ENCODE results near the gene DVL2.

Gene DVL2

GRCh38 chr17:7237266-7237760 lies 3.0 kb upstream of the DVL2 start:
- Histone ChIP-seq H3K27me3 (ENCODE audit: control insufficient read depth, insufficient read depth, low read length) (no peaks in the 10 kb centered on the region), H3K4me3 (ENCODE audit: low read length) (peak overlapping the region; percentile 95; the same call in 1 of the 2 replicates), H3K9me3 (ENCODE audit: control insufficient read depth, insufficient read depth, low read length) (no peaks in the 10 kb centered on the region), H3K4me1 (ENCODE audit: control insufficient read depth, insufficient read depth, low read length) (peaks cover 2% of the 10 kb centered on the region; the same call in 1 of the 2 replicates), H3K27ac (ENCODE audit: low read length) (no peak overlapping the region), H3K36me3 (ENCODE audit: control insufficient read depth, insufficient read depth, low read length) (peaks cover 16% of the 10 kb centered on the region)
- DNase-seq (ENCODE audit: low read depth, low spot score) = no peak
- no CpG with 5 or more reads among the region's 6 CpGs for WGBS (ENCODE audit: insufficient coverage, insufficient read length)

GRCh38 chr17:7236808-7237207 lies 2.5 kb upstream of the DVL2 start:
- no peak overlapping the region for H3K27ac ChIP-seq (ENCODE audit: low read length)
- no peaks in the 10 kb centered on the region for H3K9me3 ChIP-seq (ENCODE audit: control insufficient read depth, insufficient read depth, low read length)
- 100% methylated on average over 1 of the region's 6 CpGs for WGBS (ENCODE audit: insufficient coverage, insufficient read length)
- no peak for DNase-seq (ENCODE audit: low read depth, low spot score)
- peaks cover 2% of the 10 kb centered on the region; the same call in 1 of the 2 replicates for H3K4me1 ChIP-seq (ENCODE audit: control insufficient read depth, insufficient read depth, low read length)
- peaks cover 16% of the 10 kb centered on the region for H3K36me3 ChIP-seq (ENCODE audit: control insufficient read depth, insufficient read depth, low read length)
- no peaks in the 10 kb centered on the region for H3K27me3 ChIP-seq (ENCODE audit: control insufficient read depth, insufficient read depth, low read length)
- H3K4me3 ChIP-seq (ENCODE audit: low read length) = no peak overlapping the region

GRCh38 chr17:7235693-7236665 lies 1.7 kb upstream of the DVL2 start:
- Histone ChIP-seq H3K4me1 (ENCODE audit: control insufficient read depth, insufficient read depth, low read length) (0 out of 2 replicates have a peak, but pooled peaks cover 2% of the 10 kb centered on the region), H3K9me3 (ENCODE audit: control insufficient read depth, insufficient read depth, low read length) (no peaks in the 10 kb centered on the region), H3K4me3 (ENCODE audit: low read length) (no peak overlapping the region), H3K36me3 (ENCODE audit: control insufficient read depth, insufficient read depth, low read length) (peaks cover 16% of the 10 kb centered on the region), H3K27ac (ENCODE audit: low read length) (no peak overlapping the region), H3K27me3 (ENCODE audit: control insufficient read depth, insufficient read depth, low read length) (no peaks in the 10 kb centered on the region)
- no peak for DNase-seq (ENCODE audit: low read depth, low spot score)
- no CpG with 5 or more reads among the region's 22 CpGs for WGBS (ENCODE audit: insufficient coverage, insufficient read length)

- Histone ChIP-seq H3K27ac (ENCODE audit: low read length) (no peak overlapping the region), H3K4me1 (ENCODE audit: control insufficient read depth, insufficient read depth, low read length) (0 out of 2 replicates have a peak, but pooled peaks cover 2% of the 10 kb centered on the region), H3K9me3 (ENCODE audit: control insufficient read depth, insufficient read depth, low read length) (no peaks in the 10 kb centered on the region), H3K36me3 (ENCODE audit: control insufficient read depth, insufficient read depth, low read length) (peaks cover 29% of the 10 kb centered on the region), H3K27me3 (ENCODE audit: control insufficient read depth, insufficient read depth, low read length) (no peaks in the 10 kb centered on the region), H3K4me3 (ENCODE audit: low read length) (peak overlapping the region; percentile 85)
- WGBS (ENCODE audit: insufficient coverage, insufficient read length) = no CpG with 5 or more reads among the region's 9 CpGs
- DNase-seq (ENCODE audit: low read depth, low spot score) = no peak
Observed at GRCh38 chr17:7233701-7234082, 625 bp downstream of the DVL2 start.

- no peak for DNase-seq (ENCODE audit: low read depth, low spot score)
- H3K27ac ChIP-seq (ENCODE audit: low read length) = no peak overlapping the region
- WGBS (ENCODE audit: insufficient coverage, insufficient read length) = no CpG with 5 or more reads among the region's 5 CpGs
- peaks cover 41% of the 10 kb centered on the region for H3K36me3 ChIP-seq (ENCODE audit: control insufficient read depth, insufficient read depth, low read length)
- no peak overlapping the region for H3K4me3 ChIP-seq (ENCODE audit: low read length)
- 0 out of 2 replicates have a peak, but pooled peaks cover 2% of the 10 kb centered on the region for H3K4me1 ChIP-seq (ENCODE audit: control insufficient read depth, insufficient read depth, low read length)
- H3K9me3 ChIP-seq (ENCODE audit: control insufficient read depth, insufficient read depth, low read length) = no peaks in the 10 kb centered on the region
- H3K27me3 ChIP-seq (ENCODE audit: control insufficient read depth, insufficient read depth, low read length) = no peaks in the 10 kb centered on the region
Observed at GRCh38 chr17:7232114-7232513, 2.2 kb downstream of the DVL2 start.

GRCh38 chr17:7229504-7229903 lies 4.8 kb downstream of the DVL2 start:
- Histone ChIP-seq H3K4me3 (ENCODE audit: low read length) (no peak overlapping the region), H3K27ac (ENCODE audit: low read length) (no peak overlapping the region), H3K4me1 (ENCODE audit: control insufficient read depth, insufficient read depth, low read length) (no peaks in the 10 kb centered on the region; the same call in 1 of the 2 replicates), H3K36me3 (ENCODE audit: control insufficient read depth, insufficient read depth, low read length) (peaks cover 39% of the 10 kb centered on the region), H3K27me3 (ENCODE audit: control insufficient read depth, insufficient read depth, low read length) (no peaks in the 10 kb centered on the region), H3K9me3 (ENCODE audit: control insufficient read depth, insufficient read depth, low read length) (no peaks in the 10 kb centered on the region)
- no peak for DNase-seq (ENCODE audit: low read depth, low spot score)
- no CpG with 5 or more reads among the region's 19 CpGs for WGBS (ENCODE audit: insufficient coverage, insufficient read length)

GRCh38 chr17:7228920-7229319 lies 5.4 kb downstream of the DVL2 start:
- H3K4me1 ChIP-seq (ENCODE audit: control insufficient read depth, insufficient read depth, low read length) = no peaks in the 10 kb centered on the region; the same call in 1 of the 2 replicates
- DNase-seq (ENCODE audit: low read depth, low spot score) = no peak
- peaks cover 44% of the 10 kb centered on the region for H3K36me3 ChIP-seq (ENCODE audit: control insufficient read depth, insufficient read depth, low read length)
- no peaks in the 10 kb centered on the region for H3K27me3 ChIP-seq (ENCODE audit: control insufficient read depth, insufficient read depth, low read length)
- no peak overlapping the region for H3K27ac ChIP-seq (ENCODE audit: low read length)
- WGBS (ENCODE audit: insufficient coverage, insufficient read length) = no CpG with 5 or more reads among the region's 14 CpGs
- no peaks in the 10 kb centered on the region for H3K9me3 ChIP-seq (ENCODE audit: control insufficient read depth, insufficient read depth, low read length)
- no peak overlapping the region for H3K4me3 ChIP-seq (ENCODE audit: low read length)

- Histone ChIP-seq H3K4me1 (ENCODE audit: control insufficient read depth, insufficient read depth, low read length) (no peaks in the 10 kb centered on the region; the same call in 1 of the 2 replicates), H3K9me3 (ENCODE audit: control insufficient read depth, insufficient read depth, low read length) (no peaks in the 10 kb centered on the region), H3K27me3 (ENCODE audit: control insufficient read depth, insufficient read depth, low read length) (no peaks in the 10 kb centered on the region), H3K4me3 (ENCODE audit: low read length) (no peak overlapping the region), H3K27ac (ENCODE audit: low read length) (no peak overlapping the region), H3K36me3 (ENCODE audit: control insufficient read depth, insufficient read depth, low read length) (peaks cover 60% of the 10 kb centered on the region)
- DNase-seq (ENCODE audit: low read depth, low spot score) = no peak
- WGBS (ENCODE audit: insufficient coverage, insufficient read length) = no CpG with 5 or more reads among the region's 31 CpGs
Observed at GRCh38 chr17:7226721-7227710, 7.3 kb downstream of the DVL2 start.

GRCh38 chr17:7225711-7226331 lies 8.5 kb downstream of the DVL2 start:
- Histone ChIP-seq H3K27me3 (ENCODE audit: control insufficient read depth, insufficient read depth, low read length) (no peaks in the 10 kb centered on the region), H3K4me1 (ENCODE audit: control insufficient read depth, insufficient read depth, low read length) (no peaks in the 10 kb centered on the region; the same call in 1 of the 2 replicates), H3K27ac (ENCODE audit: low read length) (no peak overlapping the region), H3K9me3 (ENCODE audit: control insufficient read depth, insufficient read depth, low read length) (no peaks in the 10 kb centered on the region), H3K4me3 (ENCODE audit: low read length) (no peak overlapping the region), H3K36me3 (ENCODE audit: control insufficient read depth, insufficient read depth, low read length) (peaks cover 65% of the 10 kb centered on the region)
- DNase-seq (ENCODE audit: low read depth, low spot score) = no peak
- no CpG with 5 or more reads among the region's 21 CpGs for WGBS (ENCODE audit: insufficient coverage, insufficient read length)

All from iPS DF 6.9 (cell line).